Esophagus squamous epithelium (tissue), 4 donors: ENCODE data around the gene GSE1.

Experiments used
- CTCF ChIP-seq, 6 experiments: fragments of 450-650 bp in 4 of 6; fragments of 200-600 bp in 2 of 6; sonication (generic) in 2 of 6; IDR thresholded peaks; one replicate each; pipeline ENCODE4 v1.5.1; 2016 to 2019; ENCODE audit warnings: antibody characterized with exemption in 6 of 6, mild to moderate bottlenecking in 4 of 6, moderate library complexity in 4 of 6
- POLR2A ChIP-seq, 4 donors: fragments of 450-650 bp; IDR thresholded peaks; one replicate each; pipeline ENCODE4 v1.6.1; 2017; ENCODE audit warnings: antibody characterized with exemption in 4 of 4, mild to moderate bottlenecking in 4 of 4, moderate library complexity in 3 of 4

- TF ChIP-seq CTCF (IDR thresholded peaks at IDR 0.05) (no peak), POLR2A (IDR thresholded peaks at IDR 0.05) (no peak)
These were observed 25.7 kb downstream of the GSE1 start for GRCh38 chr16:85638695-85639409.
